NK-92 treated with Interleukin-12 subunit alpha and Interleukin-12 subunit beta, amount 100 ng/mL, for 24 hours (cell line): Measurements from ENCODE around the gene FBXO10.
"Not testable (repeated sequence)": the region's sequence is repeated elsewhere in the genome, so short reads cannot be mapped to it uniquely, and the experiment has no call there.

Experiments used
- DNase-seq: peaks from one replicate; lab custom pipeline; 2025; lab: John Stamatoyannopoulos, UW

The FBXO10 gene

DNA sequence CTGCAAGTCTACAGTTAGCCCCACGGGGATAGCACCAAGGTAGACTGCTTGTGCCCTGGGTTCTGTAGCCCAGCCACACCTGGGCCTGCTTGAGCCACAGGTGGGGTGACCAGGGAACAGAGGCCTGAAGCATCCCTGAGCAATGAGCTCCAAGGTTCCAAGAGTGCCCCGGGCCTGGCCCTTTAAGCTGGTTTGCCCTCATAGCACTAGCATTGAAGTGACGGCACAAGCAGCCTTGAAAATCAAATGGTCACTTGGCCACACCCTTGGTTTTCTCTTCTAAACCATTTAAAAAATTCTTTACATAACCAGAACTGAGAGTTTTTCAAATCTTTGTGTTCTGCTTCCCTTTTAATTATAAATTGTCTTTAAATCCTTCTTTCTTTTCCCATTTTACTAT, 24.7 kb downstream of the FBXO10 start:
- DNase-seq, result no peak

DNA sequence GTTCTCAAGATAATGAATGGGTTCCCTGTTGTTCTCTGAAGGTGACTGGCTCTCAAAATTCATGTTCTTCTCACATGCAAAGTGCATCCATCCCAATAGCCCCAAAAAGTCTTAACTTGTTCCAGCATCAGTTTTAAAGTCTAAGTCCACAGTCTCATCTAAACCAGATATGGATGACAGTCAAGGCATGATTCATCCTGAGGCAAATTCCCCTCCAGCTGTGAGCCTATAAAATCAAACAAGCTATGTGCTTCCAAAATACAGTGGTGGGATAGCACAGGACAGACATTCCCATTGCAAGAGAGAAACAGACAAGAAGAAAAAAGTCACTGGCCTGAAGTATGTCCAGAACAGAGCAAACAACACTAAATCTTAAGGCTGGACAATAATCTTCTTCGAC, 25.4 kb downstream of the FBXO10 start:
- no peak for DNase-seq

DNA sequence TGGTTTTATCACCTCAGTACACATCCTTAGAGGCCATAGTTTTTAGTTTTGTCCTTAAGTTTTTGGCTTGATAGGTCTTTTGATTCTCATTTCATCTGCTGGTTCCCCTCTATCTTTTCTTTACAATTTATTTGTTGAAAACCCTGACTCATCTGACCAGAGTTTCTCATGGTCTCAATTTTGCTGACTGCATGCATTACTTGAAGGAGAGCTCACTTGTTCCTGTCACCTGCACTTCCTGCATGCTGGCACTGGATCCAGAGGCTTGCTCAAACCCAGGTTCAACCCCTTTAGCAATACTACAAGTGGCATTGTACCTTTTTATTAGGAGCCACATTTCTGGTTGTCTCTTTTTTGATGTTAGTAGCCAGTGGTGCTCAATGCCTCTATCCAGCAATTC, 26.7 kb downstream of the FBXO10 start:
- no peak for DNase-seq

DNA sequence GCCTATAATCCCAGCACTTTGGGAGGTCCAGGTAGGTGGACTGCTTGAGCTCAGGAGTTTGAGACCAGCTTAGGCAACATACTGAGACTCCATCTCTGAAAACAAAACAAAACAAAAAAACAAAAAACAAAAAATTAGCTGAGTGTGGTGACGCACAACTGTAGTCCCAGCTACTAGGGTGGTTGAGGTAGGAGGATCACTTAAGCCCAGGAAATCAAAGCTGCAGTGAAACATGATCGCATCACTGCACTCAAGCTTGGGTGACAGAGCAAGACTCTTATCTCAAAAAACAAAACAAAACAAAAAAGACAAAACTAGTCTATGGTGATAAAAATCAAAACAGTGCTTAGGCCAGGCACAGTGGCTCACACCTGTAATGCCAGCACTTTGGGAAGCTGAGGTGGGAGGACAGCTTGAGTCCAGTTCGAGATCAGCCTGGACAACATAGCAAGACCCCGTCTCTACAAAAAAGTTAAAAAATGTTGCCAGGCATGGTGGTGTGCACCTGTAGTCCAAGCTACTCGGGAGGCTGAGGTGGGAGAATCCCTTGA, 28.8 kb downstream of the FBXO10 start:
- DNase-seq, result no peak

DNA sequence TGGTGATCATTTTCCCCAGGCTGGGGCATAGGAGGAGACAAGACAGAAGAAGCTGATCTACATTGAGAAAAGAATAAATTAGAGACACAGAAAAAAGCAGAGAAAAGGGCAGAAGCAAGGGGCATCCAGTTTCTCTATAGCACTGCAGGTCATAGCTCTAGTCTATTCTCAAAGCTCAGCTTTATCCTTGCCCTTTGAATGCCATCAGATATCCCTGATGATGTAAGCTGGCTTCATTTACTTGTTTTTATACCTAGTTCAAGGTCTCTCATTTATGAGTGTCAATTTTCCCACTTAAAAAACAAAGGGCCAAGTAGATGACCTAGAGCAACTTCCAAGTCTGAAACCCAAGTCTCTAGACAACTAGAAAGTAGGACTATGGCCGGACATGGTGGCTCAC, 32.7 kb downstream of the FBXO10 start:
- no peak for DNase-seq

DNA sequence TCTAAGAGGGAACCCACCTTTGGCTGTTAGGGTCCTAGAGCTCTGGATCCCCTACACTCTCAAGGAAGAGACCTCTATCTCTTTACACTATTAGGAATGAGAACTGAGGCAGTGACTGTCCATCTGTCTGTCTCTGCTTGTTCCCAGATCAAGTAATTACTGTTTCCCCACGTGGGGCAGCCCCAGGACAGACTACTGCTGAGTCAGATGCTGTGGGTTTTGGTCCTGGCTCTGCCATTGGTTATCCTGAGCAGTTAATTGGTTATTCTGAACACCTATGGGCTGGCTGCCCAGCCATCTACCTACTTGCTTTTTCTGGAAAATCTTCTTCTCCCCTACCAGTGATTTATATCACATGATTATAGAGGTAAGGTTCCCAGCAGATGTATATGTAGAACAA, 33.3 kb downstream of the FBXO10 start:
- DNase-seq, result no peak

DNA sequence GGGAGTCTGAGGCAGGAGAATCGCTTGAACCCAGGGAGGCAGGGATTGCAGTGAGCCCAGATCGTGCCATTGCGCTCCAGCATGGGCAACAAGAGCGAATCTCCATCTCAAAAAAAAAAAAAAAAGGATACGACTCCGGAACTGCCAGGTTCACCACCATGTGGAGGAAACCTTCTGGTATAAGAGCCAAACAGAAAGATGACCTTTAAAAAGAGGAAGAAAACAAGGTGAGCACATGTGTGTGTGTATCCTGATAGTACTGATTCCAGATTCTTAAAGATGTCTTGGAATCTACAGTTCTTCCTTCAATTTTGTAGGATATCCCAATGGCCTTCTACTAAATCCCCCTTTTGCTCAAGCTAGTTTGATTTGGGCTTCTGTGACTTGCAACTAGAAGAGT, 33.7 kb downstream of the FBXO10 start:
- no peak for DNase-seq

DNA sequence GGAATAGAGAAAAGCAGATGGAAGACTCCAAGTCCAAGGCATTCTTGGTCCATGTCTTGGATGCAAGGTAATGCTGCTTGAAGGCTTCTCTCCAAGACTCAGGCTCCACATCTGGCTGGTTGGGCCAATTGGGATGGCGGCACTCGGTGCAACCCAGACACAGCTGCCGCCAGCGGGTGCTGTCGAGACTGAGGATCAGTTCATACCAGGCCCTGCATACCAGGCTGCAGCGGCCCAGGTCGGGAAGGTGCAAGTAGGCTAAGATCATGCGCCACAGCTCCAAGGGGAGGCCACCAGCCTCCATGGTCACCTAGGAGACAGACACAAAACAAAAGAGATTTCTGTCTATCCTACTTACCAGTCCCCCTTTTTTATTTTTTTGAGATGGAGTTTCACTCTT, 34.7 kb downstream of the FBXO10 start:
- no peak for DNase-seq

DNA sequence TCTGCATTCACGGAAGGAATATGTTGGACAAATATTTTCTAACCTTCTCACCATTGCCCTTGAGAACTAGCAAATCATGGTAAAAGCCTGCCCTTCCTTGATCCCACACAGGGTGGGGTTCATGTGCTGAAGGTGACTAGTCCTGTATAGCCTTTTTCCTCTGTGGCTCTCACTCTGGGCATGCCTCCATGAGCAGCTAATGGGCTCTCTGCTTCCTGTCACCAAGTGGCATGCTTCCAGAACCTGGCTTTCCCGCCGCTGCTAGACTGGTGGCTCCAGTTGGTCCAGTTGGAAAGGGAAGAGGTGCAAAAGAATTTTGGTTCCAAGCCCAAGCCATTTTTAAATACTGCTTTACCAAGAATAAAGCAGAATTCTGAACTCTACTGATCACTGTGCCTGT, 35.5 kb downstream of the FBXO10 start:
- no peak for DNase-seq

DNA sequence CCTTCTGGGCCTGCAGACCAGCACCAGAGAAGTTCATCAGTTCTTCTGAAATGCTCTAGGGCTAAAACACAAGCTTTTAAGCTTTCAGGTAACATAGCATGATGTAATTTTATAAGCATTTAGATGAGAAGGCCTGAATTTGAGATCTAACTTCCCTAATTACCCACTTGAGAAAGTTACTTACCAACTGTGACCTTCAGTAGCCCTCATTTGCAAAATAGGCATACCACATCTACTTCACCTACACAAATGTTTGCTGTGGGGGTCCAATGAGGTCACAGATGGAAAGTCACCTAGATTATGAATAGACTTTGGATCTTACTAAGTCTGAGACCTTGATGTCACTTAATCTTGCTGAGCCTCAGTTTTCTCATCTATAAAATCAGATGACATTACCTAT, 36.5 kb downstream of the FBXO10 start:
- DNase-seq, result no peak

DNA sequence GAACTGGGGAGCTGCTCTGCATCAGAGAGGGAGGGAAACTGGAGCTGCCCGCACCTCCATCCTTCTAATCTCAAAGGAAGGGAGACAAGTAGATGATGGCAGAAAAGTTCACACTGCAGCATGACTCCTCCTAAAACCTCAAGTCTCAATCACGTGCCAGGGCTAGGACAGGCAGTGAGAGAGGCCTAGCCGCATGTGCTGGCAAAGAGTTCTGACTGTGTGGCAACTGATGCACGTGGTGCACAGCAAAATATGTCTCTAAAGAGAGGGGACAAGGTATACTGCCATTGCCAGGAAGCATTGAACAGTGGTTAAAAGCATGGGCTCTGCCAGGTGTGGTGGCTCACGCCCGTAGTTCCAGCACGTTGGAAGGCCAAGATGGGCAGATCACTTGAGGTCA, 38.1 kb downstream of the FBXO10 start:
- DNase-seq, result no peak

DNA sequence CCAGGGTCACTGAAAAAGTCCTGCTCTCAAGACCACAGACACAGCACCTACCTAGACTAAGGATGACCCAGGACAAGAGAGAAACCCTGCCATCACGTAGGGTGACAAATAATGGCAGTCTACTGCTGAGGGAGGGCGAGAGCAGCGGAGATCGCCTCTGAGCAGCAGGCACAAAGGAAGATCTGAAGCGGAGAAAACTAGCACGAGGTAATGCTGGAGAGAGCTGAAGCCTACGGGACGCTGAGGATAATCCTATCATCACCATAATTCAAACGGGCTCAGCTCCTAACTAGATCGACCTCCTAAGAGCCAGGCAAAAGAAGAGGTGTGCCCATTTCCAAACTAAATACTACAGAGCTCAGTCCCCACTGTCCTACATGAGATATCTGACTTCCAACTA, 41.3 kb downstream of the FBXO10 start:
- no peak for DNase-seq

DNA sequence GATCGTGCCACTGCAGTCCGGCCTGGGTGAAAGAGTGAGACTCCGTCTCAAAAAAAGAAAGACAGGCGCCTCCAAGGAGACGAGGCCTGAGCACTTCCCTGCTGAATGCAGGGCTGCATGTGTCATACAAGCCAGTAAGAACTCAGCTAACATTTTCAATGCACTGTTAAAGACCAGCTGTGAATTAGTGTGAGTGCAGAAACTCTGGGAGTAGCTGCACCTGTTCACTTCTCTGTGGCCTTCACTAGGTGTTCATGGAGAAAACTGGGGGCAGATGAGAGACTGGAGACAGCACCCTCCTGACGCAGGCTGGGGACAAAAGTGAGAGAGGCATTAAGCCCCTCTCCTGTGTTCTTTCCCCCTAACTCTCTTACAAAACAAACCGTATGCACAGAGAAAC, 41.8 kb downstream of the FBXO10 start:
- DNase-seq, result no peak

DNA sequence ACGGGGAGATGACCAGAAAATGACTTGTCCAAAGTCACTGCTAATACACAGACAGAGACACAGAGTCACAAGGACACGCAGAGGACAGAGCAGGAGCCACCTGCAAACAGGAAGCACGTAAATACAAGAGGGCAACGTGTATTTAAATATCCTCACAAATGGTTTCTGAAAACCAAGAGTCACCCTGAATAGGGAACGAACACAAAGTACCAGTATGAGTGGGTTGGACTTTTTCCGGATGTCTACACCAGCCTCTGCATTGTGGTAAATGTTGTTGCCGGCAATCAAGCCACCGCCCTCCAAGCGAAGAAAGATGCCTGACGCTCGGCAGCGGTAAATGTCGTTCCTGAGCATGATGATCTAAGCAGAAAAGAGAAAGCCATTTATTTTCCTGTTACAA, 44.5 kb downstream of the FBXO10 start:
- no peak for DNase-seq

DNA sequence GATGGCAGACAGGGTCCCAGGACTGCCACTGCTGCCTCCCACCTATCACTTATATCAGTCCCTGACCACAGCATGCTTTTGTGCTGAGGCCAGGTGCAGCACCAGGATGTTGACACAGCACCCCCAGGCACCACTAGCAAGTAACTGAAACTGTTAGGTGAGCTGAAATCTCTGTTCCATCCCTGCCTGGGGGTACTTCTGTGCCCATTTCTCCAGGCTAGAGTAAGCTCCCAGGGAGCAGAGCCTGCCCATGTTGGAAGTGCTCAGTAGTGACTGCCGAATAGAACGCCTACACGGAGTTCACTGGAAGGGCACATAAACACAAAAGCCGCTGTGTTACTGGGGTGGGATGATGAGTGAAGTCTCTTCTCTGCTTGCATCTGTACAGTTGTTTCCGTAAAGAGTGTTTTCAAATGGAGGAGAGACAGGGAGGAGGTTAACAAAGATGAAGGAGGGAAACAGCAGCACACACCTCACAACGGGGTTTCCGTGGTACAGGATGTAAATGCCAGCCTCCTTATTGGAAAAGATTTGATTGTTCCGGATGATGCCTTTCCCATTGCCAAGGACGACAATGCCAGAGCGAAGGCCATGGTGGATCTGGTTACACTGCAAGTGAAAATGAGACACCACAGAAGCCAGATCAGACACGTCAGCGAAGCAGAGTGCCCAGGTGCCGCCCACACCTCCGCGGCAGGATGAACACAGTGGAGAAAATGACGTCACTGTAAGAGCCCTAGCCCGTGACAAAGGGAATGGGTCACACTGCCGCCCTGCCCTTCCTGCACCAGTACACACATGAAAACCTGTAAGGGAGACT, 47.3 kb downstream of the FBXO10 start:
- DNase-seq, result no peak

DNA sequence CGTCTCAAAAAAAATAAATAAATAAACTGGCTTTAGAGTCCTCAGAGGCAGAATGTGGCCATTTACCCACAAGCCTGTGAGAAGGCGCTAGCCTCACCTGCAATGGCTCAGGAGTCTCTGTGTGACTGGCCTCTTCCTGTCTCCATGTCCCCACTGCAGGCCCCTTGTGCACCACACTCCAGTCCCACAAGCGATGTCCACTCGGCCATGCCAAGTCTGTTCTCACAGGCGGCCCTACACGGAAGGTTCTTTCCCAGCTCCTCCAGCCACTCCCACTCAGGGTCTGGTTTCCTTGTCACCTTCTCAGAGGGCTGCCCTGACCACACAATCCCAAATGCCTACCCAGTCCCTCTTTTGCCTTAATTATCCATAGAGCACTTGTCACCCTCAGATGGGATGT, 52.3 kb downstream of the FBXO10 start:
- no peak for DNase-seq

DNA sequence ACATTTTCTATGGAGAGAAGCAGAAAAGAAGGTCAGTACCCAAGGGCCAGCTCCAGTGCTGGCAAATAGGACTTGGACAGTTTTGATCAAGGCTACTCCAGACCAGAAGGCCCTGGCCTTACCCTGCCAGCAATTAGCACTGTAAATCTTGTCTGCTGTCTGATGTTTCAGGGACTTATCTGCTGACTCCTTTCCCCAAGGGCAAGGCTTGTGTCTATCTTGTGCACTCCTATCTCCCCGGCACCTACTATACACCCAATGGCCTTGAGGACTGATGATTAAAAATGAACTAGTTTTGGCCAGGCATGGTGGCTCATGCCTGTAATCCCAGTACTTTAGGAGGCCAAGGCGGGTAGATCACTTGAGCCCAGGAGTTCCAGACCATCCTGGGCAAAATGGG, 53.2 kb downstream of the FBXO10 start:
- DNase-seq, result no peak

DNA sequence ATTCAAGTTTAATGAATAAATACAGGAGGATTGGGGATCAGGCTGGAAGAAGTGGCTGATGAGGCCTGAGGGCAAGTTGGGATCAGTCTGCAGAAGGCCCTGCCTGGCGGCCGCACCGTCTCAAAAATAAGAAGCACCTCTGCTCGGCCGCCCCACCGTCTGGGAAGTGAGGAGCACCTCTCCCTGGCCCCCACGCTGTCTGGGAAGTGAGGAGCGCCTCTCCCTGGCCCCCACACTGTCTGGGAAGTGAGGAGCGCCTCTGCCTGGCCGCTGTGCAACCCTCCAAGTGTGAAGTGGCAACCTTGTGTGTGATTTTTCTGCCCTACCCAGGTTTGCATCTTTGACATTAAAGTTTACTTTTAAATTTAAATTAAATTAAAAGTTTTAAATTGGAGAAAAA, 55.1 kb downstream of the FBXO10 start:
- DNase-seq, result no peak

DNA sequence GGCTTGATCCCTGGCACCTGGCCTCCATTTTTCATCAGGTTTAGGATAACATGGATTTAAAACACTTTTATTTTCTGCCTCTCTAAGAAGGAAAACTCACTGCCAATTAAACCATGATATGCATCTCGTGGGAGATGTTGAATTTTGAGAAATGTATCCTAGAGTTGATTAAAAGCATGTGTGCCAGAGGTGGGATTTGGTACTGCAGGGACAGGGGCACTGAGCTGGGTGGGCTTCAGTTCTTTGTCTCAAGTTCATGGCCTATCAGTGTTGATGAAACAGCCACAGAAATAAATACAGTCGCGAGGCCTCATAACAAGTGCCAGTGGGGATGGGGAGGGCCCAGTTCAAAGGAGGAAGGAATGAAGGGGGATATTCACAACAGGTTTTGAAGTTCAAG, 55.5 kb downstream of the FBXO10 start:
- DNase-seq, result no peak

DNA sequence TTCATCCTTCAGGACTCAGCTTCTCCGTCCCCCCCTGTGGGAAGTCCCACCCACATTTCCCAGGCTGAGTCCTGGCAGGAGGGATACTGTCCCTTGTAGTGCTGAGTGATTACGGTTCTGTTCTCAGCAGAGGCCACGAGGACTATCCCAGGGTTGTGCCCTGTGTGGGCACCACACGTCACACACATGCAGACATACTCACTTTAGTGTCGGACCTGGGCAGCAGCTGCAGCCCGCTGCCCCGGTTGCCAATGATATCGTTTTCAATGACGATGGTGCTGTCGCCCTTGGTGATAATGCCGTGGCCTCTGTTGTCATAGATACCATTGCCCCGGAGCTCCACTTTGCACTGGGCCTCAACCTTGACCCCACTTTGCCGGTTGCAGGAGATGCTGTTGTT, 58.3 kb downstream of the FBXO10 start:
- DNase-seq, result no peak

DNA sequence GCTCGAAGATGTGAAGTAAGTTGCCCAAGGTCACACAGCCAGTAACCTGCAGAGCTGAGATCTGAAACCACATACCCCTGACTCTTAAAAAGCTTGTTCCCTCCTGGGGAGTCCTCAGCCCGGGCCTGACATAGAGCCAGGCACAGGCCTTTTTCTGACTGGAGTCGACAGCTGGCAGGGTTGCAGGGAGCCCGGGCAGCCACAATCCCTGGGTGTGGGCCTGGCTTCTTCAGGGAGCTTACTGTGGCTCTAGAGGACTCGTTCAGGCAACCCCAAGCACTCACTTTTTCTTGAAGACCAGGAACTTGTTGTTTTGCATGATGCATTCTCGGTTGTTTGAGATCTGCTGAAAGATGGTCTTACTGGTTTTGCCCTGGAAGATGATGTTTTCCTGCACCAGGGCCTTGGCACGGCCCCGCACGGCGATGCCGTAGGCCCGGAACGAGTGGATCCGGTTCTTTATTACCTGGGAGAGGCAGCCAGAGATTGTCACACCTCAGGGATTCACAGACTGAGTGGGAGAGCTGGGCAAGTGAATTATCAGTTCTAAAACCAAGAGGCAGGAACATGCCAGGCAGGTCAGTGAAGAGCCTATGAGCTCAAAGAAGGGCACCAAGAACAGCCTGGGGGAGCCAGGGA, 60.4 kb downstream of the FBXO10 start:
- no peak for DNase-seq

DNA sequence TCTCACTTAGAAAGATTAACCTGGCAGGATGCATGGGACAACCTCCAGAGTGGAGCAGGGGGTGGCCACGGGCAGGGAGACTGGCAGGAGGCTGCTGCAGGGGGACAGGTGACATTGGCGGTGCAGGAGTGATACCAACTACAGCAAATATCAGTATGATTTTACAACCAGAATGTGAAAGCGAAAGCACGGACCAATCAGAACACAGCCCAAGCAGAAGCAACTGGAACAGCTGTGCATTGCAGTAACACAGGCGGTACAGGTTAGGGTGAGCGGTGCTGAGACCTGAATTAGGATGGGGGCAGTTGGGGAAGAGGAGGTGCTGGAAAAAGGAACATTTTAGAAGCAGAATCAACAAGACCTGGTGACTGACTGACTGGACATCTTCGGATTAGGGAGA, 61.2 kb downstream of the FBXO10 start:
- DNase-seq, result no peak

DNA sequence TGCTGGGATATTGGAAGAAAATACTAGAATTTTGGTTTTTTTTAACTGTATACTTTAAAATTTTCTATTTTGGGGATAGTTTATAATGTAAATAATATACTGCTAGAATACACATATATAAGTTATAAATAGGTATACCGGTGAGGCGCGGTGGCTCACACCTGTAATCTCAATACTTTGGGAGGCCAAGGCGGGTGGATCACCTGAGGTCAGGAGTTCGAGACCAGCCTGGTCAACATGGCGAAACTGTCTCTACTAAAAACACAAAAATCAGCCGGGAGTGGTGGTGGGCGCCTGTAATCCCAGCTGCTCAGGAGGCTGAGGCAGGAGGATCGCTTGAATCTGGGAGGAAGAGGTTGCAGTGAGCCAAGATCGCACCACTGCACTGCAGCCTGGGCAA, 61.8 kb downstream of the FBXO10 start:
- DNase-seq, result not testable (repeated sequence)

DNA sequence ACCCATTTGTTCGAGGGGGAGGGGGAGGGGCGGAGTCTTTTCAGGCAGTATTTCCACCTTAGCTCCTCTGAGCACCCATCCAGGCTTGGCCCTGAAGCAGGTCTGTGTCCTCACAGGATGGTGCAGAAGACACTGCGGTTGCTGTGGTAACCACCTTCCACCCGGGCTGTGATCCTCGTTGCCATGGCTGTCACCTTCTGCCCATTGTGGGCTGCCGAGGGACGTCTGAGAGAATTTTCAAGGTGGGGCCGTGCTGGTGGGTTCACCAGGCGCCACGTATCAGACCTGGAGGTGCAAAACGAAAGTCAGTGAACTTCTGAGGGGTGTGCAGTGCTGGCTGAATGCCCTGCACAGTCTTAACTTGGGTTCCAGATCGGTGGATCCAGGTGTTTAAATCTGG, 63.7 kb downstream of the FBXO10 start:
- DNase-seq, result no peak
